DOHH2 (cell line): Measurements from ENCODE around the gene CD79B.

Experiments used
- H3F3A ChIP-seq: fragments of 200-600 bp; sonication (generic), shearing (Covaris generic); 2 replicates; pipeline ENCODE4 v1.6.0; 2016; ENCODE audit warnings: antibody characterized with exemption, mild to moderate bottlenecking; ENCODE audit not compliant: control insufficient read depth, insufficient read depth
- H3K27ac ChIP-seq: fragments of 200-600 bp; sonication (generic); 2 replicates; pipeline ENCODE4 v1.5.1; 2014; ENCODE audit warnings: low read depth, mild to moderate bottlenecking, low read length, moderate library complexity
- H3K27me3 ChIP-seq: fragments of 200-600 bp; sonication (generic); 2 replicates; pipeline ENCODE4 v1.6.1; 2014; ENCODE audit warnings: mild to moderate bottlenecking, low read length, mixed read lengths; ENCODE audit not compliant: control insufficient read depth
- H3K36me3 ChIP-seq: fragments of 200-600 bp; sonication (generic); 2 replicates; pipeline ENCODE4 v1.6.1; 2014; ENCODE audit warnings: mild to moderate bottlenecking, low read length, moderate library complexity, mixed read lengths; ENCODE audit not compliant: control insufficient read depth
- H3K4me1 ChIP-seq: fragments of 200-600 bp; sonication (generic); 2 replicates; pipeline ENCODE4 v1.6.1; 2014; ENCODE audit warnings: mild to moderate bottlenecking, low read length, mixed read lengths; ENCODE audit not compliant: control insufficient read depth
- H3K4me2 ChIP-seq: fragments of 200-600 bp; sonication (generic); 2 replicates; pipeline ENCODE4 v1.6.0; 2014; ENCODE audit warnings: mild to moderate bottlenecking, low read length, moderate library complexity
- H3K4me3 ChIP-seq: fragments of 200-600 bp; sonication (generic); 2 replicates; pipeline ENCODE4 v1.5.1; 2014; ENCODE audit warnings: mild to moderate bottlenecking, low read length, mixed read lengths
- H3K79me2 ChIP-seq: fragments of 200-600 bp; sonication (generic); 2 replicates; pipeline ENCODE4 v1.6.1; 2014; ENCODE audit warnings: mild to moderate bottlenecking, low read length, mixed read lengths; ENCODE audit not compliant: control insufficient read depth
- H3K9me2 ChIP-seq: fragments of 200-600 bp; sonication (generic); replicated peaks from 2 replicates; pipeline ENCODE4 v1.6.1; 2014; ENCODE audit warnings: mild to moderate bottlenecking, low read length, mixed read lengths; ENCODE audit not compliant: control insufficient read depth
- H3K9me3 ChIP-seq: fragments of 200-600 bp; sonication (generic); 2 replicates; pipeline ENCODE4 v1.6.1; 2014; ENCODE audit warnings: antibody characterized with exemption, low read length, mixed read lengths; ENCODE audit not compliant: control insufficient read depth, insufficient read depth
- H4K20me1 ChIP-seq: fragments of 200-600 bp; sonication (generic); 2 replicates; pipeline ENCODE4 v1.6.0; 2014; ENCODE audit warnings: low read depth, mild to moderate bottlenecking, antibody characterized with exemption, low read length, moderate library complexity; ENCODE audit not compliant: control insufficient read depth, insufficient read depth
- EZH2phosphoT487 ChIP-seq: fragments of 200-600 bp; sonication (generic); IDR thresholded peaks from 2 replicates; pipeline ENCODE4 v1.6.1; 2017; ENCODE audit warnings: borderline replicate concordance, mild to moderate bottlenecking, antibody characterized with exemption, low read length, moderate library complexity, mixed read lengths
- TF ChIP-seq, protein P1 (sequence below): fragments of 200-600 bp; sonication (generic); IDR thresholded peaks from one replicate; pipeline ENCODE4 v1.5.1; 2014; ENCODE audit warnings: antibody characterized with exemption, mild to moderate bottlenecking, low read depth, low read length; ENCODE audit not compliant: poor library complexity, severe bottlenecking

CD79B gene

DNA sequence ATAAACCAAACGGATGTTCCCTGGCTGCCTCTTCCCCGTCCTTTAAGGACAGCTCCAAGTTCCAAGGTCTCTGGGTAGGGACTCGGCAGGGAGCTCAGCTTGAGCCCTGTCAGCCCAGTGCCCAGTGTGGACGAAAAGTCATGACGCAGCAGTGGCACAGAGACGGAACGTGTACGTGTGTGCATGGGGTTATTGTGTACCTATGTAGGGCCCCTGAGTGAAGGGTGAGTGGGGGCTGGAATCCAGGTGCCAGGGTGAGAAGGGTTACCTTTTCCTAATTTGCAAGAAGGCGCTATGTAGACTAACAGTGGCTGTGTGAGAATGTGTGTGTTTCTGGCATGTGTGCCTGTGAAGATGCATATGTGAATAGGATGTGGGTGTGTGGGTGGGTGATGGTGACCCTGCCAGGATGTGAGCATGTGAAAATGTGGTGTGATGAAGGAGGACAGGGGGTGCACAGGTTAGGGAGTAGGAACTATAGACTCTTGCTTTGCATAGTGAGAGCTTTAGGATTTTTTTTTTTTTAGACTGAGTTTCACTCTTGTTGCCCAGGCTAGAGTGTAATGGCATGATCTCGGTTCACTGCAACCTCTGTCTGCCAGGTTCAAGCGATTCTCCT, 34.6 kb upstream of the CD79B start:
- H3K9me2 ChIP-seq: no peaks in the 10 kb centered on the region
- H3K4me1 ChIP-seq: no peaks in the 10 kb centered on the region
- H3K36me3 ChIP-seq: no peaks in the 10 kb centered on the region
- no peaks in the 10 kb centered on the region for H3K79me2 ChIP-seq
- H3F3A ChIP-seq: 0 out of 2 replicates have a peak, but pooled peaks cover 4% of the 10 kb centered on the region
- no peaks in the 10 kb centered on the region for H4K20me1 ChIP-seq
- no peak overlapping the region for H3K27ac ChIP-seq
- no peak overlapping the region for H3K4me2 ChIP-seq
- TF ChIP-seq, protein P1, sequence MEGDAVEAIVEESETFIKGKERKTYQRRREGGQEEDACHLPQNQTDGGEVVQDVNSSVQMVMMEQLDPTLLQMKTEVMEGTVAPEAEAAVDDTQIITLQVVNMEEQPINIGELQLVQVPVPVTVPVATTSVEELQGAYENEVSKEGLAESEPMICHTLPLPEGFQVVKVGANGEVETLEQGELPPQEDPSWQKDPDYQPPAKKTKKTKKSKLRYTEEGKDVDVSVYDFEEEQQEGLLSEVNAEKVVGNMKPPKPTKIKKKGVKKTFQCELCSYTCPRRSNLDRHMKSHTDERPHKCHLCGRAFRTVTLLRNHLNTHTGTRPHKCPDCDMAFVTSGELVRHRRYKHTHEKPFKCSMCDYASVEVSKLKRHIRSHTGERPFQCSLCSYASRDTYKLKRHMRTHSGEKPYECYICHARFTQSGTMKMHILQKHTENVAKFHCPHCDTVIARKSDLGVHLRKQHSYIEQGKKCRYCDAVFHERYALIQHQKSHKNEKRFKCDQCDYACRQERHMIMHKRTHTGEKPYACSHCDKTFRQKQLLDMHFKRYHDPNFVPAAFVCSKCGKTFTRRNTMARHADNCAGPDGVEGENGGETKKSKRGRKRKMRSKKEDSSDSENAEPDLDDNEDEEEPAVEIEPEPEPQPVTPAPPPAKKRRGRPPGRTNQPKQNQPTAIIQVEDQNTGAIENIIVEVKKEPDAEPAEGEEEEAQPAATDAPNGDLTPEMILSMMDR: no peak
- no peak for TF ChIP-seq EZH2phosphoT487
- no peak overlapping the region for H3K4me3 ChIP-seq
- no peaks in the 10 kb centered on the region for H3K9me3 ChIP-seq
- peaks cover 9% of the 10 kb centered on the region; the same call in 1 of the 2 replicates for H3K27me3 ChIP-seq

DNA sequence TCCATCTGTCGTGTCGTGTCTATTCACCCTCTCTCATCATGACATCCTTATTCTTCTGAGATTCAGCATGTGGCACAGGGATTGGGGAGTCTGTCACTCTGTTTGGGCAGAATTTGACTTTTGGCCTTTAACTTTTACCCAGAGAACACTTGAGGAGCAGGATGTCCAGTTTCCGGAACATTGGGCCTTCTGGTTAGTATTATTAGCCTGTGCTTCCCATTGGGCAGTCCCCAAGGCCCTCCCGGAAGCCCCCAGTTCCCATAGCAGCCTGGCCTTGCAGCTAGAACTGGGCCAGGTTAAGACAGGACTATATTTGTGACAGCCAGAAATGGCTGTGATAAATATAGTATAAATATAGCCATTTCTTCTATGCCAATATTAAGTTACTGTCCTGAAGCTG, 31.0 kb upstream of the CD79B start:
- Histone ChIP-seq H3K4me1 (peaks cover 4% of the 10 kb centered on the region), H3K4me2 (no peak overlapping the region), H3K9me3 (no peaks in the 10 kb centered on the region), H3K79me2 (no peaks in the 10 kb centered on the region), H3K9me2 (no peaks in the 10 kb centered on the region), H3K27ac (no peak overlapping the region), H4K20me1 (no peaks in the 10 kb centered on the region), H3K36me3 (no peaks in the 10 kb centered on the region), H3K4me3 (no peak overlapping the region), H3F3A (0 out of 2 replicates have a peak, but pooled peaks cover 4% of the 10 kb centered on the region), H3K27me3 (peaks cover 2% of the 10 kb centered on the region; the same call in 1 of the 2 replicates)
- no peak for TF ChIP-seq EZH2phosphoT487
- TF ChIP-seq, protein P1: no peak

DNA sequence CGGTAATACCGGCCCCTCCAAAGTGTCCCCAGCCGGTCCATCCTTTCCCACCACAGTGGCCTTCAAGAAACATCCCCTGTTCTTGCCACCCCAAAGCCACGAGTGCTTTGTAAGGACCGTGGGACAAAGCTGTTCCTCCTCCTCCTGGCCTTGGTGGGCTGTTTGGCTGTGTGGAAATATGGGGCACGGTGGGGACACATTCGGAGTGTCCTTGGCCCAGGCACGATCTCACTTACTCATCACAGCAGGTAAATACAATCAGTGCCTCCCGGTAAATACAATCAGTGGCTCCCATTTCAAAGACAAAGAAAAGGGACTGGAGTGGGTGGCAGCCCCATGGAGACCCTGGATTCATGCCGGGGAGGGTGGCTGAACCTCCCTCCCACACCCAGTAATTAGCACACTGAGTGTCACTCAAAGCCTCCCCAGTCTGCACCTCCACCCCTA, 30.2 kb upstream of the CD79B start:
- TF ChIP-seq EZH2phosphoT487: no peak
- TF ChIP-seq, protein P1: no peak
- H3F3A ChIP-seq: 0 out of 2 replicates have a peak, but pooled peaks cover 4% of the 10 kb centered on the region
- H3K4me2 ChIP-seq: no peak overlapping the region
- H3K27ac ChIP-seq: no peak overlapping the region
- H4K20me1 ChIP-seq: no peaks in the 10 kb centered on the region
- H3K27me3 ChIP-seq: no peaks in the 10 kb centered on the region
- H3K79me2 ChIP-seq: no peaks in the 10 kb centered on the region
- no peak overlapping the region for H3K4me3 ChIP-seq
- no peaks in the 10 kb centered on the region for H3K36me3 ChIP-seq
- H3K4me1 ChIP-seq: peaks cover 4% of the 10 kb centered on the region
- no peaks in the 10 kb centered on the region for H3K9me3 ChIP-seq
- H3K9me2 ChIP-seq: no peaks in the 10 kb centered on the region
